ENCODE results near the gene PDE3B.
"Not testable (repeated sequence)": the region's sequence is repeated elsewhere in the genome, so short reads cannot be mapped to it uniquely, and the experiment has no call there.

The PDE3B gene

GRCh38 chr11:14809466-14809865 lies 165.9 kb downstream of the PDE3B start:
- DNase-seq (ENCODE audit: low read depth, low spot score) = no peak

GRCh38 chr11:14812757-14813156 lies 169.2 kb downstream of the PDE3B start:
- DNase-seq (ENCODE audit: low read depth, low spot score) = no peak

GRCh38 chr11:14813516-14813915 lies 169.9 kb downstream of the PDE3B start:
- no peak for DNase-seq (ENCODE audit: low read depth, low spot score)

- DNase-seq (ENCODE audit: low read depth, low spot score) = no peak
Observed at GRCh38 chr11:14818779-14819178, 175.2 kb downstream of the PDE3B start.

- no peak for DNase-seq (ENCODE audit: low read depth, low spot score)
Observed at GRCh38 chr11:14819596-14819995, 176.0 kb downstream of the PDE3B start.

GRCh38 chr11:14821031-14821430 lies 177.4 kb downstream of the PDE3B start:
- DNase-seq (ENCODE audit: low read depth, low spot score) = no peak

- DNase-seq (ENCODE audit: low read depth, low spot score) = no peak
Observed at GRCh38 chr11:14826600-14826999, 183.0 kb downstream of the PDE3B start.

- DNase-seq (ENCODE audit: low read depth, low spot score) = no peak
Observed at GRCh38 chr11:14835496-14836492, 192.2 kb downstream of the PDE3B start.

- no peak for DNase-seq (ENCODE audit: low read depth, low spot score)
Observed at GRCh38 chr11:14842002-14842401, 198.4 kb downstream of the PDE3B start.

- no peak for DNase-seq (ENCODE audit: low read depth, low spot score)
Observed at GRCh38 chr11:14852571-14853177, 209.1 kb downstream of the PDE3B start.

- DNase-seq (ENCODE audit: low read depth, low spot score) = no peak
Observed at GRCh38 chr11:14854057-14854456, 210.5 kb downstream of the PDE3B start.

GRCh38 chr11:14855890-14856289 lies 212.3 kb downstream of the PDE3B start:
- no peak for DNase-seq (ENCODE audit: low read depth, low spot score)

GRCh38 chr11:14857621-14858020 lies 214.0 kb downstream of the PDE3B start:
- no peak for DNase-seq (ENCODE audit: low read depth, low spot score)

GRCh38 chr11:14858404-14858803 lies 214.8 kb downstream of the PDE3B start:
- DNase-seq (ENCODE audit: low read depth, low spot score) = no peak

- DNase-seq (ENCODE audit: low read depth, low spot score) = no peak
Observed at GRCh38 chr11:14860511-14860910, 216.9 kb downstream of the PDE3B start.

- no peak for DNase-seq (ENCODE audit: low read depth, low spot score)
Observed at GRCh38 chr11:14861680-14862079, 218.1 kb downstream of the PDE3B start.

GRCh38 chr11:14863775-14864174 lies 220.2 kb downstream of the PDE3B start:
- DNase-seq (ENCODE audit: low read depth, low spot score) = not testable (repeated sequence)

- DNase-seq (ENCODE audit: low read depth, low spot score) = no peak
Observed at GRCh38 chr11:14872032-14872431, 228.4 kb downstream of the PDE3B start.

GRCh38 chr11:14873632-14874031 lies 230.0 kb downstream of the PDE3B start:
- DNase-seq (ENCODE audit: low read depth, low spot score) = no peak

- no peak for DNase-seq (ENCODE audit: low read depth, low spot score)
Observed at GRCh38 chr11:14875163-14875562, 231.6 kb downstream of the PDE3B start.

GRCh38 chr11:14881576-14882193 lies 238.1 kb downstream of the PDE3B start:
- no peak for DNase-seq (ENCODE audit: low read depth, low spot score)

GRCh38 chr11:14882196-14882595 lies 238.6 kb downstream of the PDE3B start:
- DNase-seq (ENCODE audit: low read depth, low spot score) = no peak
